Aorta (tissue), 5 donors: ENCODE measurements around the gene COL8A1. TPM values are rescaled to one million over a fixed set of nuclear protein-coding genes. Genes with fewer than 3 reads are reported as not detected.

Source experiments
- ATAC-seq: fragments of 200-7000 bp; cut with Tn5 transposase; one replicate; pipeline ENCODE4 v1.9.1; 2022; ENCODE audit warnings: moderate library complexity; ENCODE audit not compliant: low FRiP score
- DNase-seq, 2 donors: peaks; one replicate each; pipeline ENCODE4 v3.0.0-alpha.2; 2020
- H3K27ac ChIP-seq, 2 donors: one replicate each; pipeline ENCODE4 v1.5.1; 2013; ENCODE audit warnings: low read length in 2 of 2, mild to moderate bottlenecking in 2 of 2, moderate library complexity in 2 of 2, control low read depth in 1 of 2, inconsistent platforms in 1 of 2, low read depth in 1 of 2
- H3K27me3 ChIP-seq, 2 donors: one replicate each; pipeline ENCODE4 v1.6.1; 2013; ENCODE audit warnings: control low read depth in 1 of 2, low read length in 1 of 2, mild to moderate bottlenecking in 1 of 2, moderate library complexity in 1 of 2; ENCODE audit not compliant: insufficient read depth in 2 of 2, control insufficient read depth in 1 of 2
- H3K36me3 ChIP-seq, 2 donors: one replicate each; pipeline ENCODE4 v1.6.1; 2013; ENCODE audit warnings: control low read depth in 1 of 2, low read length in 1 of 2, mild to moderate bottlenecking in 1 of 2; ENCODE audit not compliant: insufficient read depth in 2 of 2, control insufficient read depth in 1 of 2
- H3K4me1 ChIP-seq, 2 donors: one replicate each; pipeline ENCODE4 v1.6.1; 2013; ENCODE audit warnings: low read length in 2 of 2, control low read depth in 1 of 2, mild to moderate bottlenecking in 1 of 2, moderate library complexity in 1 of 2; ENCODE audit not compliant: insufficient read depth in 2 of 2, control insufficient read depth in 1 of 2
- H3K4me3 ChIP-seq, 2 donors: one replicate each; pipeline ENCODE4 v1.5.1; 2013; ENCODE audit warnings: low read length in 2 of 2, control low read depth in 1 of 2, mild to moderate bottlenecking in 1 of 2
- H3K9me3 ChIP-seq: one replicate; pipeline ENCODE4 v1.6.1; 2013; ENCODE audit warnings: mild to moderate bottlenecking, low read length; ENCODE audit not compliant: control insufficient read depth
- WGBS, 2 donors: extraction: QIAGEN DNeasy Blood & Tissue Kit; methylation state at CpG; one replicate each; pipeline ENCODE4 v1.1.7; 2013; 5-methylcytosine and 5-hydroxymethylcytosine counted together
- intact Hi-C, 2 donors: fragments of 100-400 bp; cut with DNase I; formaldehyde crosslinking; loops; one replicate each; pipeline versions ENCODE4 v1.14.2 to v1.15.0; 2022
- polyA plus RNA-seq, 2 donors: library from polyadenylated mRNA; stranded (reverse); fragments of 200-250 nt; gene quantifications; one replicate each; pipeline ENCODE4 v1.2.3, GENCODE V29; 2013
- total RNA-seq, 2 donors: library from RNA; stranded (reverse); fragmentation: NEBNext Ultra II Directional; extraction: Animal tissue kit (Norgen Biotek cat#: 25700); gene quantifications; one replicate each; pipeline ENCODE4 v1.2.1, GENCODE V29; 2021
- donor health status: healthy with polysubstance abuse.
- donor health status: Bipolar disorder and iron deficiency.
- donor health status: DM: no; HTN: no; CAD: no.
- donor health status: DM: no; HTN: no; CAD: no.
- donor health status: DM: yes; HTN: yes; CAD: no.

COL8A1 gene
- total and polyA plus RNA-seq, 4 donors = 208 to 514 (median 270) TPM

- 50% methylated on average over 2 of the region's 2 CpGs for WGBS, 2 donors
- H3K36me3 ChIP-seq = no peaks in the 10 kb centered on the region
- H3K9me3 ChIP-seq = no peaks in the 10 kb centered on the region
- ATAC-seq = no peak
- no peak overlapping the region for H3K27ac ChIP-seq
- H3K27me3 ChIP-seq = no peaks in the 10 kb centered on the region
- H3K4me1 ChIP-seq = peaks cover 5 to 7% of the 10 kb centered on the region in 2 donors
- DNase-seq = no peak
- intact Hi-C loops = no loop called here
- no peak overlapping the region for H3K4me3 ChIP-seq
These were observed 31.6 kb downstream of the COL8A1 start for GRCh38 chr3:99669879-99670555.

DNA sequence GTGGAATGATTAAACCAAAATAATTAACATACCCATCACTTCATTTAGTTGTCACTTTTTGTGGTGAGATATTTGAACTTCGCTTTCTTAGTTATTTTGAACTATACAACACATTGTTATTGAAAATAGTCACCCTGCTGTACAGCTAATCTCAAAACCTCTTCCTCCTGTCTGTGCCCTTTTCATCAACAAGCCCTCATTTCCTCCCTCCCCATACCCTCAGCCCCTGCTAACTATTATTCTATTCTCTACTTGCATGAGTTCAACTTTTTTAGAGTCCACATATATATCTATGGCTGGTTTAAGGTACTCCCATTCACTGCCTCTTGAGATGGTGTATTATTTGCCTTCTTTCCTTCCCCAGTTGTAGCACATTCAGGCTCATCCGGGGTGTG is 32.2 kb downstream of the COL8A1 start:
- Histone ChIP-seq H3K27ac (no peak overlapping the region), H3K4me1 (peaks cover 5 to 7% of the 10 kb centered on the region in 2 donors), H3K4me3 (no peak overlapping the region), H3K9me3 (no peaks in the 10 kb centered on the region), H3K36me3 (no peaks in the 10 kb centered on the region), H3K27me3 (no peaks in the 10 kb centered on the region)
- ATAC-seq = no peak
- 89 to 91% methylated on average over 2 of the region's 2 CpGs for WGBS, 2 donors
- DNase-seq = no peak
- intact Hi-C loops = no loop called here

- 6 to 14% methylated on average over 2 of the region's 2 CpGs for WGBS, 2 donors
- ATAC-seq (no peak), DNase-seq (no peak)
- Histone ChIP-seq H3K9me3 (no peaks in the 10 kb centered on the region), H3K4me3 (no peak overlapping the region), H3K27me3 (no peaks in the 10 kb centered on the region), H3K36me3 (peaks cover 2 to 4% of the 10 kb centered on the region in 2 donors), H3K27ac (peak overlapping the region in 1 of 2 donors; percentile 39), H3K4me1 (peaks cover 3 to 14% of the 10 kb centered on the region in 2 donors)
- intact Hi-C loops = no loop called here
These were observed 35.8 kb downstream of the COL8A1 start for GRCh38 chr3:99674086-99674789.

DNA sequence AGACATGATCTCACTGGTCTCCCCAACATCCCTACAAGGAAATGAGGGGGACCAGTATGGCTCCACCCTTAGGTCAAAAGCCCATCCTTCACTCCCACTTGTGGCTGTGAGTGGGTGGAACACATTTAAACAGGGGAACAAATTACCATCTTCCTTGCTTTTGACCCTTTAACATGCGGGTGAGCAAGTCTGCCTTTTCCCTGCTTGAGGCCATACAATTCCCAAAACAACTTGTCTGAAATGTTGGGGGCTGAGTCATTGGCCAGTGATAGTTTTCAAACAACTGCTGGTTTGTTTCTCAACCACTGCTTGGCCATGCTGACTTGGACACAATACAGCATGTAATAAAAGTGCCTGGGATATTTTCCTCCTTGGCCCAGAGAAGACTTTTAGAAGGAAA is 39.6 kb downstream of the COL8A1 start:
- peaks cover 3 to 14% of the 10 kb centered on the region in 2 donors for H3K4me1 ChIP-seq
- peaks cover 2 to 4% of the 10 kb centered on the region in 2 donors for H3K36me3 ChIP-seq
- 44 to 65% methylated on average over 1 of the region's 1 CpG for WGBS, 2 donors
- peak; percentile 80 for ATAC-seq
- peak in 1 of 2 donors; percentile 50 for DNase-seq
- no peaks in the 10 kb centered on the region for H3K27me3 ChIP-seq
- H3K4me3 ChIP-seq = no peak overlapping the region
- intact Hi-C loops = no loop called here
- no peaks in the 10 kb centered on the region for H3K9me3 ChIP-seq
- peak overlapping the region in 1 of 2 donors; percentile 91 for H3K27ac ChIP-seq

- H3K36me3 ChIP-seq = peaks cover 2 to 4% of the 10 kb centered on the region in 2 donors
- no peak for ATAC-seq
- intact Hi-C loops = no loop called here
- 89 to 92% methylated on average over 2 of the region's 2 CpGs for WGBS, 2 donors
- H3K4me1 ChIP-seq = peaks cover 3 to 13% of the 10 kb centered on the region in 2 donors
- DNase-seq = no peak
- H3K27ac ChIP-seq = no peak overlapping the region
- no peak overlapping the region for H3K4me3 ChIP-seq
- H3K27me3 ChIP-seq = no peaks in the 10 kb centered on the region
- no peaks in the 10 kb centered on the region for H3K9me3 ChIP-seq
These were observed 40.5 kb downstream of the COL8A1 start for GRCh38 chr3:99678896-99679295.

GRCh38 chr3:99681512-99681911 is 43.1 kb downstream of the COL8A1 start:
- Histone ChIP-seq H3K27ac (no peak overlapping the region), H3K4me1 (peaks cover 3 to 7% of the 10 kb centered on the region in 2 donors), H3K36me3 (peaks cover 4% of the 10 kb centered on the region in 2 donors), H3K4me3 (no peak overlapping the region), H3K27me3 (no peaks in the 10 kb centered on the region), H3K9me3 (no peaks in the 10 kb centered on the region)
- intact Hi-C loops = no loop called here
- 80 to 82% methylated on average over 1 of the region's 1 CpG for WGBS, 2 donors
- no peak for DNase-seq
- no peak for ATAC-seq

- intact Hi-C loops = no loop called here
- Histone ChIP-seq H3K27me3 (no peaks in the 10 kb centered on the region), H3K9me3 (no peaks in the 10 kb centered on the region), H3K4me1 (peaks cover 6 to 7% of the 10 kb centered on the region in 2 donors), H3K27ac (no peak overlapping the region), H3K36me3 (peaks cover 4 to 7% of the 10 kb centered on the region in 2 donors), H3K4me3 (no peak overlapping the region)
- ATAC-seq (no peak), DNase-seq (peak in 1 of 2 donors; percentile 73)
- WGBS, 2 donors = 91 to 93% methylated on average over 9 of the region's 9 CpGs
These were observed 43.6 kb downstream of the COL8A1 start for GRCh38 chr3:99681976-99682375.

- WGBS, 2 donors = 20 to 24% methylated on average over 1 of the region's 1 CpG
- Histone ChIP-seq H3K27me3 (no peaks in the 10 kb centered on the region), H3K27ac (no peak overlapping the region), H3K36me3 (peaks cover 0 to 6% of the 10 kb centered on the region in 2 donors), H3K4me1 (peaks cover 0 to 3% of the 10 kb centered on the region in 2 donors), H3K4me3 (no peak overlapping the region), H3K9me3 (no peaks in the 10 kb centered on the region)
- intact Hi-C loops = no loop called here
- DNase-seq (no peak), ATAC-seq (no peak)
These were observed 45.1 kb downstream of the COL8A1 start for GRCh38 chr3:99683465-99683864.

GRCh38 chr3:99683876-99684275 is 45.5 kb downstream of the COL8A1 start:
- peaks cover 0 to 6% of the 10 kb centered on the region in 2 donors for H3K36me3 ChIP-seq
- DNase-seq = no peak
- no peak overlapping the region for H3K4me3 ChIP-seq
- H3K9me3 ChIP-seq = no peaks in the 10 kb centered on the region
- WGBS, 2 donors = 94 to 97% methylated on average over 3 of the region's 3 CpGs
- H3K27me3 ChIP-seq = no peaks in the 10 kb centered on the region
- ATAC-seq = no peak
- H3K4me1 ChIP-seq = peaks cover 0 to 3% of the 10 kb centered on the region in 2 donors
- intact Hi-C loops = no loop called here
- H3K27ac ChIP-seq = no peak overlapping the region
